Panc1 (cell line): ENCODE results near the gene STK4. TPM values are rescaled to one million over a fixed set of nuclear protein-coding genes. Genes with fewer than 3 reads are reported as not detected.

ENCODE experiments used
- ATAC-seq: fragments of 200-7000 bp; cut with Tn5 transposase; 2 replicates; pipeline ENCODE4 v1.9.1; 2020; ENCODE audit warnings: mild to moderate bottlenecking, moderate library complexity
- BruUV-seq: library from RNA; stranded (reverse); fragments of 400-500 nt; replicated peaks from 2 replicates; lab custom pipeline; 2021; lab: Mats Ljungman, UMichigan
- CTCF ChIA-PET: fragments of 300-600 bp; sonication (Branson Sonifier 250); formaldehyde crosslinking; loops from one replicate; lab custom pipeline; 2022; ENCODE audit warnings: antibody characterized with exemption; lab: Charles Lee
- POLR2A ChIA-PET: fragments of 300-600 bp; sonication (Branson Sonifier 250); formaldehyde crosslinking; loops from one replicate; lab custom pipeline; 2022; ENCODE audit warnings: antibody characterized with exemption; lab: Charles Lee
- DNase-seq: peaks from one replicate; pipeline ENCODE4 v3.0.0-alpha.2; 2010; ENCODE audit warnings: low read depth, low spot score
- H3K27ac ChIP-seq: 2 replicates; pipeline ENCODE4 v1.5.1; 2011; ENCODE audit warnings: mild to moderate bottlenecking, low read length, inconsistent platforms
- H3K27me3 ChIP-seq: fragments of 200-500 bp; sonication (Bioruptor generic); 2 replicates; pipeline ENCODE4 v1.6.0; 2014; ENCODE audit warnings: low read length, inconsistent platforms; ENCODE audit not compliant: control insufficient read depth, insufficient read depth
- H3K36me3 ChIP-seq: fragments of 200-500 bp; sonication (Bioruptor generic); 2 replicates; pipeline ENCODE4 v1.5.1; 2014; ENCODE audit warnings: inconsistent platforms, mild to moderate bottlenecking, low read length, moderate library complexity; ENCODE audit not compliant: control insufficient read depth, insufficient read depth
- H3K4me1 ChIP-seq: 2 replicates; pipeline ENCODE4 v1.5.1; 2011; ENCODE audit warnings: inconsistent platforms, mild to moderate bottlenecking, low read length, moderate library complexity; ENCODE audit not compliant: control insufficient read depth, insufficient read depth
- H3K4me3 ChIP-seq, 2 experiments: 2 replicates each; pipeline ENCODE4 v1.5.1; 2011 to 2012; ENCODE audit warnings: low read depth in 2 of 2, low read length in 2 of 2, mild to moderate bottlenecking in 2 of 2, inconsistent platforms in 1 of 2, moderate library complexity in 1 of 2
- H3K9me3 ChIP-seq: fragments of 200-500 bp; sonication (Bioruptor generic); 2 replicates; pipeline ENCODE4 v1.5.1; 2014; ENCODE audit warnings: low read depth, mild to moderate bottlenecking, inconsistent platforms, low read length, moderate library complexity; ENCODE audit not compliant: control insufficient read depth, insufficient read depth
- CTCF ChIP-seq: fragments of 450-650 bp; IDR thresholded peaks from 2 replicates; pipeline ENCODE4 v1.5.1; 2017; ENCODE audit warnings: mild to moderate bottlenecking
- POLR2AphosphoS5 ChIP-seq: IDR thresholded peaks from 2 replicates; pipeline ENCODE4 v1.6.1; 2012; ENCODE audit warnings: mild to moderate bottlenecking, low read depth, low read length, moderate library complexity
- REST ChIP-seq, 2 experiments: IDR thresholded peaks; 2 replicates each; pipeline ENCODE4 v1.6.1; 2011 to 2012; ENCODE audit warnings: low read depth in 2 of 2, control low read depth in 1 of 2, low read length in 1 of 2, mild to moderate bottlenecking in 1 of 2, moderate library complexity in 1 of 2; ENCODE audit not compliant: insufficient read depth in 1 of 2
- SIN3A ChIP-seq: IDR thresholded peaks from 2 replicates; pipeline ENCODE4 v1.6.1; 2012; ENCODE audit warnings: low read depth, mild to moderate bottlenecking, low read length, moderate library complexity, borderline replicate concordance; ENCODE audit not compliant: insufficient read depth
- TCF7L2 ChIP-seq: IDR thresholded peaks from 2 replicates; pipeline ENCODE4 v1.6.1; 2011; ENCODE audit warnings: mild to moderate bottlenecking, low read depth, low read length, inconsistent platforms
- in situ Hi-C: cut with HindIII; loops from 2 replicates; pipeline ENCODE4 v1.10.0; 2016; ENCODE audit warnings: low sequenced_read_pairs, low pct_unique_long_range_greater_than_20kb
- intact Hi-C: fragments of 100-400 bp; cut with micrococcal nuclease; formaldehyde crosslinking; loops from one replicate; pipeline ENCODE4 v1.10.0; 2022; ENCODE audit not compliant: unreplicated experiment
- total RNA-seq: library from RNA; stranded (reverse); gene quantifications from one replicate; pipeline ENCODE4 v1.2.1, GENCODE V29; 2021; ENCODE audit not compliant: unreplicated experiment

STK4 gene
- total RNA-seq, 1 experiment from 2014 or later, result 50.2 TPM

DNA sequence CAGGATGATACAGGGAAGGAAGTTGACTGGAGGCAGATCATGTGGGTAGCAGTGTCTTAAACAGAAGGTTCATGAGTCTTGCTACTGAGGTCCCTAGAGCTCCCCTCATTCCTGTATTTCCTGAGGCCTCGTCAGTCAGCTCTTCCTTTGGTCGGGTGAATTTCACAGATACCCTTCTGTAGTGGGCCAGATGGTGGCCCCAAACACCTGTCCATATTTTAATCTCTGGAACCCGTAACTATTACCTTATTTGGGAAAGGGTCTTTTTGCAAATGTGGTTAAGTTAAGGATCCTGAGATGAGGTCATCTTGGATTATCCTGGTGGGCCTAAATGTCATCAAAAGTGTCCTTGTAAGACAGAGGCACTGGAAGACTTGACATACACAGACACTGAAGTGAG lies 125.1 kb downstream of the STK4 start:
- Histone ChIP-seq H3K27ac (no peak overlapping the region), H3K36me3 (no peaks in the 10 kb centered on the region), H3K4me1 (no peaks in the 10 kb centered on the region), H3K27me3 (no peaks in the 10 kb centered on the region), H3K9me3 (no peaks in the 10 kb centered on the region), H3K4me3 (no peak overlapping the region)
- no peak for TF ChIP-seq REST (IDR thresholded peaks at IDR 0.05; ENCODE audit: insufficient read depth in 1 of 2, low read depth in 2 of 2, low read length in 1 of 2)
- no peak for TF ChIP-seq CTCF
- no peak for TF ChIP-seq POLR2AphosphoS5
- TF ChIP-seq TCF7L2, result no peak
- no peak for TF ChIP-seq SIN3A
- POLR2A ChIA-PET, result interaction anchor here (0.6 kb wide), 1 partner anchor 199 kb away, joined by 5 read pairs; no protein-coding TSS in a partner anchor
- CTCF ChIA-PET, result no interaction called here
- intact Hi-C loops (loop anchor here (10.0 kb wide), 1 partner anchor 77 kb away; no protein-coding TSS in a partner anchor), in situ Hi-C loops (no loop called here)
- DNase-seq (no peak), ATAC-seq (no peak)
- BruUV-seq, result no TSS peak

GRCh38 chr20:45092898-45093297 lies 126.6 kb downstream of the STK4 start:
- ATAC-seq (no peak), DNase-seq (no peak)
- Histone ChIP-seq H3K4me3 (no peak overlapping the region), H3K4me1 (no peaks in the 10 kb centered on the region), H3K36me3 (no peaks in the 10 kb centered on the region), H3K27me3 (no peaks in the 10 kb centered on the region), H3K9me3 (no peaks in the 10 kb centered on the region), H3K27ac (no peak overlapping the region)
- intact Hi-C loops (loop anchor here (10.0 kb wide), 1 partner anchor 78 kb away; no protein-coding TSS in a partner anchor), in situ Hi-C loops (no loop called here)
- no TSS peak for BruUV-seq
- no peak for TF ChIP-seq TCF7L2
- TF ChIP-seq REST (IDR thresholded peaks at IDR 0.05; ENCODE audit: insufficient read depth in 1 of 2, low read depth in 2 of 2, low read length in 1 of 2), result no peak
- no peak for TF ChIP-seq CTCF
- no peak for TF ChIP-seq SIN3A
- TF ChIP-seq POLR2AphosphoS5, result no peak
- ChIA-PET POLR2A (no interaction called here), CTCF (no interaction called here)
